NOMO-1 treated with DMSO at 0.1 percent for 48 hours (cell line): Measurements from ENCODE around the gene CATSPERD.

Experiments used
- DNase-seq: peaks from one replicate; lab custom pipeline; 2025; ENCODE audit not compliant: unreplicated experiment; lab: John Stamatoyannopoulos, UW

CATSPERD gene

DNA sequence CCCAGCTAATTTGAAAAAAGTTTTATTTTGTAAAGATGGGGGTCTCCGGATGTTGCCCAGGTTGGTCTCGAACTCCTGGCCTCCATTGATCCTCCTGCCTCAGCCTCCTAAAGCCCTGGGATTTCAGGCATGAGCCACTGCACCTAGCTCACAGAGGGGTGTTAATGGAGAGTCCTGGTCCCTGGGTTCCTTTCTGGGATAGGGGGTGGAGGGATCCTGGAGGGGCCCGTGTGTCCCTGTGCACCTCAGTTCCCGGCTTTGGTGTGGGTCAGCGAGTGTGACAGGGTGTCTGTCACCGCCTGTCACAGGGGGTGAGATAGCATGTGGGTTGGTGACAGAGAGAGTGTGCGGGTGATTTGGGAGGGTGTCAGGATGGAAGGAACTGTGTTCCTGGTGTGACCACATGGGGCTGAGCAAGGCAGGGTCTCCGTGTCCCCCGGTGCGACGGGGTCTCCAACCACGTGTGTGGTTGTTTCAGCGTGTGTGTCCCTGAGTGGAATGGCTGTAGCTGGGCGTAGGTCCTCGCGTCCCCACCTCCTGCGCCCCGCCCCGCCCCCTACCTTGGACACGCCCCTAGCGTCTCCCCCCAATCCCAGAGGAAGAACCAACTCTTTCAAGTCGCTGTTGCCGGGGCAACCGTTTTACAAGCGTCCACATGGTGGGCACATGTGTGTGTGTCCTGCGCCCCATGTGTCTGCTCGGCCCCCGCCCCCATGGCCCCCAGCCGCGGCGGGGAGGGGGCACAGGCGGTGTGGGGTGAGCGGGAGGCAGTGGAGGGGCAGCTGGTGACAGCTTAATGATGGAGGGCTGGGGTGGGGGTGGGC lies 81.6 kb downstream of the CATSPERD start:
- no peak for DNase-seq

DNA sequence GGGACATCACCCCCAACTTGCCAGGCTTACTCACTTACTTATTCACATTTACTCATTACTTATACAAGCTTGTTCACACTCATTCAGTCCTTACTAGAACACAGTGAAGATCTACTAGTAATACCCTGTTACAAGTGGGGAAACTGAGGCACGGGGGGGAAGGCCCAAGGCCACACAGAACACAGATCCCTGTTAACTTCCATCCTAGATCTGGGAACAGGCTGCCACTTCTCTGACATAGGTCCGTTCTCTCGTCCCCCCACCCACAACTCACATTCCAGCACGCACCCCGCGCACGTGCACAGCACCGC lies 83.0 kb downstream of the CATSPERD start:
- DNase-seq: no peak

- peak; percentile 90 for DNase-seq
These were observed 83.5 kb downstream of the CATSPERD start for GRCh38 chr19:5803752-5804515.

- DNase-seq: no peak
These were observed 84.4 kb downstream of the CATSPERD start, which contains the start of gene NRTN for GRCh38 chr19:5804516-5805461. NRTN (plus strand) TSS chr19:5805067; CDS start chr19:5824166, 19,099 bp downstream.

- DNase-seq: peak; percentile 35
These were observed 85.2 kb downstream of the CATSPERD start for GRCh38 chr19:5805462-5806132.

DNA sequence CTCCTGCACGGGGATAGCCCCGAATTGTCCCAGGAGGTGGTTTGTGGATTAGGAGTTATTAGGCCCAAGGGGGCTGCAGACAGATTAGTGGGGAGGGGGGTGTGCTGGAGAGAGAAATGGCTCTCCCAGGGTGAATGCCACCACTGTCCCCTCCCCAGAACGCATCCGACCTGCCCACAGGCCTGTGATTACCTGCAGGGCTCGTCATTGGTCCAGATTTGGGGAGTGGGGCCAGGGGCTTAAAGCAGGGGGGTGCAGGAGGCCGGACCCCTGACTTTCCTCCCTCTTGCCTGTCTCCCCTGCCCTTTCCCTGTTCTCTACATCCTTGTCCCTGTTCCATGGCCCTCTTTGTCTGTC lies 85.7 kb downstream of the CATSPERD start:
- DNase-seq: no peak

DNA sequence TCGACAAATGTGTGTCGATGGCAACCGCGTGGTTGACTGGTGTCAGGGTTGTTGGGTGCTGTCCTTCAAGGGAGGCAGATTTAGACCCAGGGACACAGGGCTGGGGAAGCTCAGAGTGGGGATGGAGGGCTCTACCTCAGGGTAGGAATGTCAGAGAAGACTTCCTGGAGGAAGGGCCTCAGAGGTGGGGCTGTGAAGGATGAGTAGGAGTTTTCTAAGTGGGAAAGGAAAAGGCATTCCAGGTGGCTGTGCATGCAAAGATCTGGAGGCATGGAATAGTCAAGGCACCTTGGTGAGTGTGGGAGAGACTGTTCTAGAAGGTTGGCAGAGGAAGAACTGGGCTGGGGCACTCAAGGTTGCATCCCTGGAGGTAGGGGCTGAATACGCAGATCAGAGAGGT lies 86.5 kb downstream of the CATSPERD start:
- no peak for DNase-seq

- no peak for DNase-seq
These were observed 87.8 kb downstream of the CATSPERD start for GRCh38 chr19:5808120-5808816.

DNA sequence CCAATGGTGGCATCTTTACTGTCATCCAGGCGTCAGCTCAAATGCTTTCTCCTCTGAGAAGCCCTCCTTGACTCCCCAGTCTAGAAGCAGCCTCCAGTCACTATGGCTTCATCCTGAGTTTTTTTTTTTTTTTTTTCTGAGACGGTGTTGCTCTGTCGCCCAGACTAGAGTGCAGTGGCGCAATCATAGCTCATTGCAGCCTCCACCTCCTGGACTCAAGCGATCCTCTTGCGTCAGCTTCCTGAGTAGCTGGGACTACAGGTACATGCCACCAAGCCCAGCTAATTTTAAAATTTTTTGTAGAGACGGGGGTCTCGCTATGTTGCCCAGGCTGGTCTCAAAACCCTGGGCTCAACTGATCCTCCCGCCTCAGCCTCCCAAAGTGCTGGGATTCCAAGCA lies 88.6 kb downstream of the CATSPERD start:
- DNase-seq: peak; percentile 65

GRCh38 chr19:5809469-5809868 lies 89.0 kb downstream of the CATSPERD start:
- DNase-seq: no peak

GRCh38 chr19:5811117-5811516 lies 90.7 kb downstream of the CATSPERD start:
- no peak for DNase-seq

DNA sequence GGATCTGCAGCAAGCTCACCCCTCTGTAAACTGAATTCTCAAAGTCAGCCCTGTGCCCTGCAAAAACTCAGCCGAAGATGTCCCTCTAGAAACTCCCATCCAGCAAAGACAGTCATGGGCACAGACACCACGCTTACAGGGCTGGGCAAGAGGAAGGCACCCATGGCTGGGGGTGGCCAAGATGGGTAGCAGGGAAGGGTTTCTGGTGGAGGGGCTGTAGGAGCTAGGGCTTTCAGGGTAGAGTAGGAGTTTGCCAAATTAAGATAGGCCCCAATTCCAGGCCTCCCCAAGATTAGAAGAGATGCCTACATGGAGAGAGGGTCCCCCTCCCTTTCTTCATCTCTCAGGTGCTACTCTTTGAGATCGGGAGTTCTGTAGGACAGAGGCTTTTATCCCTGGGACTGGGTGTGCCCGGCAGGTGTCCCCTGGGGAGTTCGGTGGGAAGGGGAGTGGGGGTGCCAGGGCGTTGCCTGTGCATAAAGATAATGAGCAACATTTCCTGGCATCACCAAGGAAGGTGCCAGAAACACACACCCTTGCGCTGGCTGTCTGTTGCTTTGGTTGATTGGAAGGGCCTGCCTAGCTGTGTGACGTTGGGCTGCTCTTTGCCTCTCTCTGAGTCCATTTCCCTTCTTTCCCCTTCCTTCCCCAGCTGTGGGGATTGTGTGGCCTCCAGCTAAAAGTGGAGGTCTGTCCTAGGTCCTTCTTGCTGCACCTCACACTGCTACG lies 93.8 kb downstream of the CATSPERD start:
- no peak for DNase-seq

GRCh38 chr19:5814852-5815246 lies 94.4 kb downstream of the CATSPERD start:
- DNase-seq: no peak

GRCh38 chr19:5817218-5817617 lies 96.8 kb downstream of the CATSPERD start:
- no peak for DNase-seq

- DNase-seq: no peak
These were observed 98.2 kb downstream of the CATSPERD start for GRCh38 chr19:5818594-5818993.

DNA sequence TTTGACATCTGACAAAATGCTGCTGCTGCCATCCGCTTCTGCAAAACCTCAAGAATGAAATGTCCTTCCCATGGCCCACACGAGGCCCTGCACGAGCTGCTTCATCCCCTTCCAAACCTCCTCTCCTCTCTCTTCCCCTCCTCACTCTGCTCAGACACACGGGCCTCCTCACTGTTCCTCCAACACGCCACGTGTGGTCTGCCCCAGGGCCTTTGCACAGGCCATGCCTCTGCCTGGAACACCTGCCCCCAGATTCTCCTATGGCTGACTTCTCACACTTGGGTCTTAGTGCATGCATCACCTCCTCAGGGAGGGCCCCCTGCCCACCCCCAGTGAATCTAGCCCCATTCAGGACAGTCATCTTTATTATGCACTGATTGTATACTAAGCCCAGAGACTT lies 100.3 kb downstream of the CATSPERD start:
- no peak for DNase-seq

GRCh38 chr19:5821521-5822180 lies 101.2 kb downstream of the CATSPERD start:
- DNase-seq: no peak

DNA sequence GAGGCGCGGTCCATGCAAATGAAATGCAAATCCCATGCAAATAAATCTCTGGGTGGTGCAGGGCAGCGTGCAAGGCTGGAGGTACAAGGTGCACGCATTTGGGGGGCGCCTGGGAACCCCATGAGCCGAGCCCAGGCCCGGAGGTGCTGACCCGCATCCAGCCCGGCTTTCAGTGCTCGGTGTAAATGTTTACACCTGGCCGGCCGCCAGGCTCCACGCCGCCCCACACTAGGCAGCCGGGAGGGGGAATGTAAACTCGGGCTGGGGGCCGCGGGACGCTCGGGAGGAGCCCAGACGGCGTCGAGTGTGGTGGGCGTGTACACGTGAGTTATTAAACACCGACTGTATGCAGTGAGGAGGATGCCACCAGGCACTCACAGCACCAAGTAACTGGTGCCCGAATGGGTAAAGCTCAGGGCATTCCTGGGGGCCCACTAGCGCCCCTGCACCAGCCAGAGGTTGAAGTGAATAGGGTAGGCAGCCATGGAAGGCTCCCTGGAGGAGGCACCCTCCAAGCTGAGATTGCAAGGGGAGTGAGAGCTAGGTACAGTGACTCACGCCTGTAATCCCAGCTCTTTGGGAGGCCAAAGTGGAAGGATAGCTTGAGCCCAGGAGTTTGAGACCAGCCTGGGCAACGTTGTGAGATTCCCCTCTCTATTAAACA lies 101.9 kb downstream of the CATSPERD start:
- no peak for DNase-seq
